Neuronal stem cell (in vitro differentiated cells): ENCODE measurements around the gene IBA57.

Experiments used
- DNase-seq: peaks from one replicate; pipeline ENCODE4 v3.0.0-alpha.2; 2013; ENCODE audit warnings: low spot score
- H2AFZ ChIP-seq: one replicate; pipeline ENCODE4 v1.6.1; 2013; ENCODE audit warnings: mild to moderate bottlenecking, low read length, inconsistent platforms
- H2AK5ac ChIP-seq: 2 replicates; pipeline ENCODE4 v1.6.1; 2013; ENCODE audit warnings: low read depth, mild to moderate bottlenecking, inconsistent platforms, low read length, moderate library complexity, mixed read lengths
- H2BK120ac ChIP-seq: 2 replicates; pipeline ENCODE4 v1.6.1; 2013; ENCODE audit warnings: low read depth, mild to moderate bottlenecking, inconsistent platforms, low read length, moderate library complexity, mixed read lengths
- H2BK12ac ChIP-seq: one replicate; pipeline ENCODE4 v1.6.1; 2013; ENCODE audit warnings: low read length, inconsistent platforms
- H2BK15ac ChIP-seq: 2 replicates; pipeline ENCODE4 v1.6.1; 2013; ENCODE audit warnings: mild to moderate bottlenecking, low read length, inconsistent platforms, mixed read lengths
- H2BK5ac ChIP-seq: one replicate; pipeline ENCODE4 v1.6.1; 2013; ENCODE audit warnings: inconsistent platforms, mild to moderate bottlenecking, low read length, moderate library complexity
- H3K14ac ChIP-seq: one replicate; pipeline ENCODE4 v1.6.1; 2013; ENCODE audit warnings: low read length, inconsistent platforms
- H3K18ac ChIP-seq: 2 replicates; pipeline ENCODE4 v1.6.1; 2013; ENCODE audit warnings: low read length, inconsistent platforms
- H3K23ac ChIP-seq: 2 replicates; pipeline ENCODE4 v1.6.1; 2013; ENCODE audit warnings: low read depth, mild to moderate bottlenecking, mixed read lengths, low read length, inconsistent platforms; ENCODE audit not compliant: poor library complexity
- H3K27ac ChIP-seq: replicated peaks from 3 replicates; pipeline ENCODE4 v1.5.1; 2013; ENCODE audit warnings: low read length, inconsistent platforms
- H3K27me3 ChIP-seq, 3 experiments: 2 replicates each; pipeline ENCODE4 v1.6.1; 2013; ENCODE audit warnings: low read length in 3 of 3, mild to moderate bottlenecking in 2 of 3, inconsistent platforms in 1 of 3, low read depth in 1 of 3, mixed read lengths in 1 of 3, moderate library complexity in 1 of 3; ENCODE audit not compliant: control insufficient read depth in 3 of 3, insufficient read depth in 3 of 3
- H3K36me3 ChIP-seq, 2 donors: replicated peaks in 1 of 2; 2 replicates each; pipeline ENCODE4 v1.6.1; 2013; ENCODE audit warnings: low read length in 2 of 2; ENCODE audit not compliant: control insufficient read depth in 2 of 2, insufficient read depth in 2 of 2
- H3K4ac ChIP-seq: 2 replicates; pipeline ENCODE4 v1.6.1; 2013; ENCODE audit warnings: inconsistent platforms, mild to moderate bottlenecking, low read length, moderate library complexity
- H3K4me1 ChIP-seq, 2 donors: 1 replicate in 1 of 2; 2 replicates in 1 of 2; pipeline ENCODE4 v1.6.1; 2013; ENCODE audit warnings: low read length in 2 of 2, low read depth in 1 of 2; ENCODE audit not compliant: control insufficient read depth in 2 of 2, insufficient read depth in 1 of 2
- H3K4me2 ChIP-seq: one replicate; pipeline ENCODE4 v1.6.1; 2013; ENCODE audit warnings: mild to moderate bottlenecking, low read length, inconsistent platforms; ENCODE audit not compliant: insufficient read depth, poor library complexity, severe bottlenecking
- H3K4me3 ChIP-seq, 2 donors: 2 replicates each; pipeline ENCODE4 v1.5.1; 2013; ENCODE audit warnings: low read length in 2 of 2, mild to moderate bottlenecking in 2 of 2, inconsistent platforms in 1 of 2, moderate library complexity in 1 of 2
- H3K79me1 ChIP-seq: one replicate; pipeline ENCODE4 v1.6.1; 2013; ENCODE audit warnings: low read depth, mild to moderate bottlenecking, inconsistent platforms, low read length, moderate library complexity
- H3K9ac ChIP-seq: one replicate; pipeline ENCODE4 v1.6.1; 2013; ENCODE audit warnings: mild to moderate bottlenecking, low read depth, low read length, inconsistent platforms; ENCODE audit not compliant: poor library complexity
- H3K9me3 ChIP-seq, 2 donors: replicated peaks in 1 of 2; 2 replicates each; pipeline versions ENCODE3 to v1.6.1; 2013; ENCODE audit warnings: low read length in 2 of 2, mild to moderate bottlenecking in 2 of 2, inconsistent platforms in 1 of 2, low read depth in 1 of 2, mixed read lengths in 1 of 2, moderate library complexity in 1 of 2; ENCODE audit not compliant: control insufficient read depth in 2 of 2, insufficient read depth in 1 of 2
- H4K8ac ChIP-seq: one replicate; pipeline ENCODE4 v1.6.1; 2013; ENCODE audit warnings: low read depth, mild to moderate bottlenecking, inconsistent platforms, low read length, moderate library complexity
- H4K91ac ChIP-seq: one replicate; pipeline ENCODE4 v1.6.1; 2013; ENCODE audit warnings: low read length, low read depth, mild to moderate bottlenecking, inconsistent platforms; ENCODE audit not compliant: poor library complexity
- WGBS, 2 donors: extraction: QIAGEN DNeasy Blood & Tissue Kit; methylation state at CpG; one replicate each; pipeline ENCODE4 v1.1.7; 2013; ENCODE audit warnings: missing lambda C conversion rate in 2 of 2, mixed read lengths in 1 of 2; ENCODE audit not compliant: insufficient read length in 2 of 2, insufficient replicate concordance in 1 of 2; ENCODE audit errors: extremely low coverage in 2 of 2; 5-methylcytosine and 5-hydroxymethylcytosine counted together

IBA57 gene

GRCh38 chr1:228154670-228155571, 10.7 kb upstream of the IBA57 start:
- Histone ChIP-seq H2AK5ac (peak overlapping the region; percentile 27), H3K4ac (no peak overlapping the region), H3K18ac (no peak overlapping the region), H2BK120ac (no peak overlapping the region), H3K14ac (peak overlapping the region; percentile 67), H3K27me3 (no peaks in the 10 kb centered on the region), H3K4me1 (peaks cover 2 to 8% of the 10 kb centered on the region in 2 donors), H3K9ac (peak overlapping the region; percentile 2), H3K79me1 (peaks cover 2% of the 10 kb centered on the region), H4K8ac (no peak overlapping the region), H3K23ac (no peak overlapping the region), H2AFZ (no peak overlapping the region), H4K91ac (no peak overlapping the region), H2BK15ac (no peak overlapping the region), H3K4me3 (peak overlapping the region in 1 of 2 donors; percentile 11), H3K4me2 (no peak overlapping the region), H3K27ac (no peak overlapping the region), H2BK12ac (no peak overlapping the region), H3K36me3 (no peaks in the 10 kb centered on the region), H2BK5ac (peak overlapping the region; percentile 48), H3K9me3 (no peaks in the 10 kb centered on the region)
- no peak for DNase-seq
- no CpG with 5 or more reads among the region's 20 CpGs for WGBS, 2 donors

- no peaks in the 10 kb centered on the region for H3K4me1 ChIP-seq
- H2AK5ac ChIP-seq, result peak overlapping the region; percentile 27
- H2AFZ ChIP-seq, result no peak overlapping the region
- H2BK120ac ChIP-seq, result no peak overlapping the region
- H3K36me3 ChIP-seq, result no peaks in the 10 kb centered on the region
- H3K9me3 ChIP-seq, result no peaks in the 10 kb centered on the region
- no peak overlapping the region for H3K14ac ChIP-seq
- no peak overlapping the region for H4K91ac ChIP-seq
- no peak for DNase-seq
- peak overlapping the region in 1 of 2 donors; percentile 7 for H3K4me3 ChIP-seq
- H3K23ac ChIP-seq, result peak overlapping the region; percentile 0
- H2BK5ac ChIP-seq, result peak overlapping the region; percentile 85
- no peak overlapping the region for H3K4me2 ChIP-seq
- H3K4ac ChIP-seq, result no peak overlapping the region
- no peak overlapping the region for H4K8ac ChIP-seq
- H3K27ac ChIP-seq, result no peak overlapping the region
- H2BK12ac ChIP-seq, result no peak overlapping the region
- H3K27me3 ChIP-seq, result no peaks in the 10 kb centered on the region
- peak overlapping the region; percentile 89 for H3K9ac ChIP-seq
- H3K79me1 ChIP-seq, result peaks cover 2% of the 10 kb centered on the region
- H3K18ac ChIP-seq, result no peak overlapping the region
- WGBS, 2 donors, result no CpG with 5 or more reads among the region's 16 CpGs
- no peak overlapping the region for H2BK15ac ChIP-seq
These were observed 9.7 kb upstream of the IBA57 start for GRCh38 chr1:228155596-228156514.

DNA sequence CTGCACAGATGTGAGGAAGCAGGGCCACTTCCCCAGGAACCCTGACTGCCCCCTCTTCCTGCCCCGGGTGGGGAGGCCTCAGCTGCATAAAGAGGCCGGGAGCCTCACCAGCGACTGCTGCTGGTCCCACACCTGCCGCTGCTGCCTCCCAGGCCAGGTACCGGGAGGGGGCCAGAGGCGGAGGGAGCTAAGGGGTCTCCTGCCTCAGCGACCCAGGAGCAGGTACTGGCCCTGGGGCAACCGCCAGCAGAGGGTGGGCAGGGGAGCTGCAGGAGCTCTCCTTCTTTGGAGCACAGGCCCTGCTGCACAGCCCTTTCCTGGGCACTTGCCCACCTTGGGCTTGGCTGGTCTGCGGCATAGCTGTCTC, 9.1 kb upstream of the IBA57 start:
- H3K18ac ChIP-seq, result peak overlapping the region; percentile 67
- H3K14ac ChIP-seq, result peak overlapping the region; percentile 15
- DNase-seq, result no peak
- no peak overlapping the region for H3K23ac ChIP-seq
- H3K4me2 ChIP-seq, result no peak overlapping the region
- no peak overlapping the region for H3K27ac ChIP-seq
- H3K36me3 ChIP-seq, result no peaks in the 10 kb centered on the region
- no peaks in the 10 kb centered on the region for H3K9me3 ChIP-seq
- H2BK120ac ChIP-seq, result no peak overlapping the region
- peak overlapping the region in 1 of 2 donors; percentile 7 for H3K4me3 ChIP-seq
- H3K79me1 ChIP-seq, result peaks cover 2% of the 10 kb centered on the region
- no peak overlapping the region for H3K9ac ChIP-seq
- H2AFZ ChIP-seq, result no peak overlapping the region
- H2AK5ac ChIP-seq, result peak overlapping the region; percentile 10
- peak overlapping the region; percentile 41 for H2BK15ac ChIP-seq
- WGBS, 2 donors, result no CpG with 5 or more reads among the region's 9 CpGs
- H2BK12ac ChIP-seq, result no peak overlapping the region
- H4K91ac ChIP-seq, result no peak overlapping the region
- peak overlapping the region; percentile 85 for H2BK5ac ChIP-seq
- no peak overlapping the region for H4K8ac ChIP-seq
- H3K27me3 ChIP-seq, result no peaks in the 10 kb centered on the region
- H3K4me1 ChIP-seq, result peaks cover 0 to 3% of the 10 kb centered on the region in 2 donors
- H3K4ac ChIP-seq, result no peak overlapping the region
